CD4-positive, alpha-beta T cell treated with Interleukin-2 at 100 ng/mL for 4 hours (primary cell): Measurements from ENCODE around the gene SLC17A9.
"Not testable (repeated sequence)": the region's sequence is repeated elsewhere in the genome, so short reads cannot be mapped to it uniquely, and the experiment has no call there.

ENCODE experiments used
- DNase-seq: peaks from one replicate; pipeline ENCODE4 v3.0.0-alpha.2; 2020; ENCODE audit warnings: low spot score

SLC17A9 gene

GRCh38 chr20:62957136-62958117, 4.9 kb downstream of the SLC17A9 start:
- DNase-seq, result no peak

GRCh38 chr20:62958388-62959100, 6.0 kb downstream of the SLC17A9 start:
- no peak for DNase-seq

GRCh38 chr20:62959101-62959971, 6.8 kb downstream of the SLC17A9 start:
- DNase-seq, result no peak

GRCh38 chr20:62959998-62960436, 7.5 kb downstream of the SLC17A9 start:
- DNase-seq, result no peak

GRCh38 chr20:62960446-62961309, 8.2 kb downstream of the SLC17A9 start:
- not testable (repeated sequence) for DNase-seq

GRCh38 chr20:62961310-62961783, 8.8 kb downstream of the SLC17A9 start:
- no peak for DNase-seq

GRCh38 chr20:62961799-62962198, 9.3 kb downstream of the SLC17A9 start:
- no peak for DNase-seq

GRCh38 chr20:62962221-62962879, 9.8 kb downstream of the SLC17A9 start:
- no peak for DNase-seq

- DNase-seq, result no peak
These were observed 10.5 kb downstream of the SLC17A9 start for GRCh38 chr20:62962891-62963613.

GRCh38 chr20:62963614-62964397, 11.3 kb downstream of the SLC17A9 start:
- no peak for DNase-seq

GRCh38 chr20:62964700-62965099, 12.2 kb downstream of the SLC17A9 start:
- no peak for DNase-seq

- DNase-seq, result no peak
These were observed 12.9 kb downstream of the SLC17A9 start for GRCh38 chr20:62965363-62965771.

- DNase-seq, result no peak
These were observed 14.0 kb downstream of the SLC17A9 start for GRCh38 chr20:62966212-62967148.

- no peak for DNase-seq
These were observed 14.6 kb downstream of the SLC17A9 start for GRCh38 chr20:62967149-62967501.

GRCh38 chr20:62967628-62968351, 15.3 kb downstream of the SLC17A9 start:
- DNase-seq, result no peak

GRCh38 chr20:62968378-62969178, 16.1 kb downstream of the SLC17A9 start:
- no peak for DNase-seq
